Stimulated activated CD8-positive, alpha-beta memory T cell treated with anti-CD3 and anti-CD28 coated beads, Interleukin-15, amount 100 ng/mL, for 4 hours (primary cell): Measurements from ENCODE around the gene NAGS.
"Not testable (repeated sequence)": the region's sequence is repeated elsewhere in the genome, so short reads cannot be mapped to it uniquely, and the experiment has no call there.

ENCODE experiments used
- DNase-seq, 2 donors: peaks; one replicate each; pipeline ENCODE4 v3.0.0-alpha.2; 2020; ENCODE audit warnings: low read depth in 2 of 2

Gene NAGS

GRCh38 chr17:44004077-44004760 lies at the start of gene NAGS:
TSS of gene NAGS (plus strand) at chr17:44004622. CDS start at chr17:44004664, 42 bp downstream.
- no peak for DNase-seq

- DNase-seq, result no peak
Measured at GRCh38 chr17:43956222-43956621, 48.2 kb upstream of the NAGS start.

- no peak for DNase-seq
Measured at GRCh38 chr17:43958748-43959352, 45.6 kb upstream of the NAGS start.

- not testable (repeated sequence) for DNase-seq
Measured at GRCh38 chr17:43961292-43961691, 43.1 kb upstream of the NAGS start.

- no peak for DNase-seq
Measured at GRCh38 chr17:43961954-43962353, 42.5 kb upstream of the NAGS start.

GRCh38 chr17:43962479-43962878 lies 41.9 kb upstream of the NAGS start:
- no peak for DNase-seq

- no peak for DNase-seq
Measured at GRCh38 chr17:43966276-43966675, 38.1 kb upstream of the NAGS start.

- no peak for DNase-seq
Measured at GRCh38 chr17:43967251-43967875, 37.1 kb upstream of the NAGS start.

- no peak for DNase-seq
Measured at GRCh38 chr17:43970366-43970765, 34.1 kb upstream of the NAGS start.

- DNase-seq, result not testable (repeated sequence)
Measured at GRCh38 chr17:43971436-43971835, 33.0 kb upstream of the NAGS start.

- DNase-seq, result not testable (repeated sequence)
Measured at GRCh38 chr17:43972444-43973212, 31.8 kb upstream of the NAGS start.

- DNase-seq, result no peak
Measured at GRCh38 chr17:43974382-43975266, 29.8 kb upstream of the NAGS start.

GRCh38 chr17:43975898-43976297 lies 28.5 kb upstream of the NAGS start:
- DNase-seq, result no peak

GRCh38 chr17:43976963-43977837 lies 27.2 kb upstream of the NAGS start:
- no peak for DNase-seq

- DNase-seq, result no peak
Measured at GRCh38 chr17:43978078-43978477, 26.3 kb upstream of the NAGS start.

GRCh38 chr17:43979011-43979410 lies 25.4 kb upstream of the NAGS start:
- DNase-seq, result no peak

- DNase-seq, result no peak
Measured at GRCh38 chr17:43979671-43980070, 24.8 kb upstream of the NAGS start.

GRCh38 chr17:43982171-43982570 lies 22.3 kb upstream of the NAGS start:
- DNase-seq, result no peak

- no peak for DNase-seq
Measured at GRCh38 chr17:43983196-43983514, 21.3 kb upstream of the NAGS start.
